ENCODE measurements around the gene PUSL1.

GRCh38 chr1:1308756-1309250 lies 406 bp downstream of the PUSL1 start:
- TF ChIP-seq CTCF (IDR thresholded peaks at IDR 0.05) (no peak), POLR2A (IDR thresholded peaks at IDR 0.05) (no peak)
